ENCODE measurements around the gene RGS7. TPM values are rescaled to one million over a fixed set of nuclear protein-coding genes. Genes with fewer than 3 reads are reported as not detected.

The RGS7 gene
- total RNA-seq, 1 donor from 2014 or later = not detected

GRCh38 chr1:240808381-240808780 lies 548.6 kb downstream of the RGS7 start:
- no peaks in the 10 kb centered on the region for H3K27me3 ChIP-seq (ENCODE audit: control insufficient read depth, insufficient read depth, low read length)
- no peaks in the 10 kb centered on the region for H3K36me3 ChIP-seq (ENCODE audit: control insufficient read depth, insufficient read depth, low read length)
- TF ChIP-seq CTCF (IDR thresholded peaks at IDR 0.05; ENCODE audit: insufficient read depth, low read length, severe bottlenecking) = no peak
- DNase-seq (ENCODE audit: low read depth) (no peak), FAIRE-seq (no peak)
- H3K4me3 ChIP-seq (ENCODE audit: low read depth, low read length) = no peak overlapping the region

DNA sequence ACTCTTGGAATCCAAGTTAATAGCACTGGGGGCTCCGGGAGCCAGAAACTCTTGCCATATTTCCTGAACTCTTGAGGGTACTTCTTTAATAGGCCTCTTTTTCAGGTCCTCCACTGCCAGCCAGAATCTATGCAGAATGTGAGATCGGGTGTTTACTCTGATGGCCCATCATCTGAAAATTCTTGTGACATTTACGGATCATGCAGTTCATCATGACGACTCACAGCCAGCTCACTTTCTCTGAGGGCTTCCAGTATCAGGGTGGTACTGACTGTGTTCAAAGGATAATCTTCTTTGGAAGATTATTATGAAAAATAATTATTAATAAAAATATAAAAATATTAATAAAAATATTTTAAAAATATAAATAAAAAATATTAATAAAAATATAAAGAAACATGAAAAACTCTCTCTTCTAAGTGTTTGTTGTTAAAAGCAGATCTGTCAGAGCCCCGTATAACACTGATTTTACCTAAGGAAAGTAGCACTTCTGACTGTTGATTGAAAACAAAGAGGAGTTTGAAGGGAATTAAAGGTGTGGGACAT lies 550.7 kb downstream of the RGS7 start:
- Histone ChIP-seq H3K4me3 (ENCODE audit: low read depth, low read length) (no peak overlapping the region), H3K36me3 (ENCODE audit: control insufficient read depth, insufficient read depth, low read length) (no peaks in the 10 kb centered on the region), H3K27me3 (ENCODE audit: control insufficient read depth, insufficient read depth, low read length) (no peaks in the 10 kb centered on the region)
- DNase-seq (ENCODE audit: low read depth) = peak; percentile 6
- no peak for TF ChIP-seq CTCF (IDR thresholded peaks at IDR 0.05; ENCODE audit: insufficient read depth, low read length, severe bottlenecking)
- FAIRE-seq = no peak

DNA sequence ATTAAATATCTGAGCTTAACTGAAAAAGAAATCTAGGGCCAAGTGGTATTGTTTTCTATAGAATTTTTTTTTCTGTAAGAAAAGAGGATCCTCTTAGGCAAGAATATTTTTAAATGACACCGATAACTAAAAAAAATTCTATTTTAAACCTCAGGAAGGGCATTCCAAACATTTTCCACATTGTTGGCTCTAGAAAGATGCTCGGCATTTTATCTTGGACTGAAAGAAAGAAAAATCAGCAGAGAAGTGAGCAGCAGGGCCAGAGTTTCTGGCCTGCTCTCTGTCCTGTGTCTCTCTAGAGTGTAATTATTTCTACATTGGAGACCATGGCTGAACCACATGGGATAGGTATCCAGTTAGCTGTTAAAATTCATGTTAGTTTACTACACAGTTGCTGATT lies 552.5 kb downstream of the RGS7 start:
- FAIRE-seq = no peak
- no peaks in the 10 kb centered on the region for H3K27me3 ChIP-seq (ENCODE audit: control insufficient read depth, insufficient read depth, low read length)
- no peak for TF ChIP-seq CTCF (IDR thresholded peaks at IDR 0.05; ENCODE audit: insufficient read depth, low read length, severe bottlenecking)
- H3K4me3 ChIP-seq (ENCODE audit: low read depth, low read length) = no peak overlapping the region
- no peak for DNase-seq (ENCODE audit: low read depth)
- no peaks in the 10 kb centered on the region for H3K36me3 ChIP-seq (ENCODE audit: control insufficient read depth, insufficient read depth, low read length)

DNA sequence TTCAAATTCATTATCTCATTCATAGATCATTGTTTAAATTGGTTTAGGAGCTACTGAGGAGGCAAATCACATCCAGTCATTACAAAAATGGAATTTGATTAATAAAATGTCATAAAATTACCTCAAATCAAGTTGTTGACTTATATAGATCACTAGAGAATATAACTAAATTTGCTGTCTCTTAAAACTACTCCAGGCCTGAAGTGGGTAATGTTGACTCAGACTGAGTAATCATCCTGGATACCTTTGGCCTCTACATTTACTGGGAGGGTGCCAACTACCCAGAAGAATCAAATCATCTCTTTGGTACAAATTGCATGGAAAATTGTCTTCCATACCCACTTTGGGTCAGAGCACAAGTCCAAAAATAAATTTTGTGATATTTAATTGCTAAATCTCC lies 553.9 kb downstream of the RGS7 start:
- no peak overlapping the region for H3K4me3 ChIP-seq (ENCODE audit: low read depth, low read length)
- no peak for TF ChIP-seq CTCF (IDR thresholded peaks at IDR 0.05; ENCODE audit: insufficient read depth, low read length, severe bottlenecking)
- peak; percentile 81 for DNase-seq (ENCODE audit: low read depth)
- FAIRE-seq = no peak
- H3K36me3 ChIP-seq (ENCODE audit: control insufficient read depth, insufficient read depth, low read length) = no peaks in the 10 kb centered on the region
- H3K27me3 ChIP-seq (ENCODE audit: control insufficient read depth, insufficient read depth, low read length) = no peaks in the 10 kb centered on the region

GRCh38 chr1:240802271-240802670 lies 554.7 kb downstream of the RGS7 start:
- Histone ChIP-seq H3K27me3 (ENCODE audit: control insufficient read depth, insufficient read depth, low read length) (no peaks in the 10 kb centered on the region), H3K4me3 (ENCODE audit: low read depth, low read length) (no peak overlapping the region), H3K36me3 (ENCODE audit: control insufficient read depth, insufficient read depth, low read length) (no peaks in the 10 kb centered on the region)
- DNase-seq (ENCODE audit: low read depth) = no peak
- no peak for FAIRE-seq
- TF ChIP-seq CTCF (IDR thresholded peaks at IDR 0.05; ENCODE audit: insufficient read depth, low read length, severe bottlenecking) = no peak

GRCh38 chr1:240801442-240801841 lies 555.6 kb downstream of the RGS7 start:
- DNase-seq (ENCODE audit: low read depth) (no peak), FAIRE-seq (no peak)
- Histone ChIP-seq H3K36me3 (ENCODE audit: control insufficient read depth, insufficient read depth, low read length) (no peaks in the 10 kb centered on the region), H3K4me3 (ENCODE audit: low read depth, low read length) (no peak overlapping the region), H3K27me3 (ENCODE audit: control insufficient read depth, insufficient read depth, low read length) (no peaks in the 10 kb centered on the region)
- no peak for TF ChIP-seq CTCF (IDR thresholded peaks at IDR 0.05; ENCODE audit: insufficient read depth, low read length, severe bottlenecking)
